ENCODE data around the gene WASF2.

Gene WASF2

DNA sequence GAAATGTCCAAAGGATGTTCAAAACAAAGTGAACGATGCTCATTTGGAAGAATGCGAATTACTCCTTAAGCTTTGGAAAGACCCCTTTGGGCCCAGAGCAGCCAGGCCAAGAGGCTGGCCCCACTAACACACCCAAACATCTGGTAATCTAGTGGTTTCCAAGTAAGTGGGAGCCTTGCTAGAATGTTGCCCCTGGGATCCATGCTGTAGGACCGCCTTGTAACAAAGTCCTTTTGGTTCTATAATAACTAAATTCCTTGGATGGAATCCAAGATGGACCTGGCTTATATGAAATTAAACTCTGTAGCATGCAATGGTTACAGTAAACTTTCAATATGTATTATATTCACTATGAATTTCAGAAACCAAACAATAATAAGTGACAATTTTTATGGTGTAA lies 72.3 kb downstream of the WASF2 start:
- no peak overlapping the region for H3K9ac ChIP-seq (ENCODE audit: low read length)
- TF ChIP-seq EZH2phosphoT487 (conservative IDR thresholded peaks at IDR 0.05; ENCODE audit: low read length): no peak
- TF ChIP-seq, protein P1, sequence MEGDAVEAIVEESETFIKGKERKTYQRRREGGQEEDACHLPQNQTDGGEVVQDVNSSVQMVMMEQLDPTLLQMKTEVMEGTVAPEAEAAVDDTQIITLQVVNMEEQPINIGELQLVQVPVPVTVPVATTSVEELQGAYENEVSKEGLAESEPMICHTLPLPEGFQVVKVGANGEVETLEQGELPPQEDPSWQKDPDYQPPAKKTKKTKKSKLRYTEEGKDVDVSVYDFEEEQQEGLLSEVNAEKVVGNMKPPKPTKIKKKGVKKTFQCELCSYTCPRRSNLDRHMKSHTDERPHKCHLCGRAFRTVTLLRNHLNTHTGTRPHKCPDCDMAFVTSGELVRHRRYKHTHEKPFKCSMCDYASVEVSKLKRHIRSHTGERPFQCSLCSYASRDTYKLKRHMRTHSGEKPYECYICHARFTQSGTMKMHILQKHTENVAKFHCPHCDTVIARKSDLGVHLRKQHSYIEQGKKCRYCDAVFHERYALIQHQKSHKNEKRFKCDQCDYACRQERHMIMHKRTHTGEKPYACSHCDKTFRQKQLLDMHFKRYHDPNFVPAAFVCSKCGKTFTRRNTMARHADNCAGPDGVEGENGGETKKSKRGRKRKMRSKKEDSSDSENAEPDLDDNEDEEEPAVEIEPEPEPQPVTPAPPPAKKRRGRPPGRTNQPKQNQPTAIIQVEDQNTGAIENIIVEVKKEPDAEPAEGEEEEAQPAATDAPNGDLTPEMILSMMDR (IDR thresholded peaks at IDR 0.05; ENCODE audit: insufficient read depth, low read length, poor library complexity, severe bottlenecking): no peak
- no peaks in the 10 kb centered on the region for H3K9me2 ChIP-seq (replicated peaks; ENCODE audit: insufficient read depth, low read length)
- peak overlapping the region; percentile 46 for H3K27ac ChIP-seq (ENCODE audit: low read depth, low read length)
- peaks cover 23% of the 10 kb centered on the region; the same call in 1 of the 2 replicates for H3K36me3 ChIP-seq (ENCODE audit: low read length)
- no peak overlapping the region for H3K4me3 ChIP-seq (ENCODE audit: insufficient read depth, low read length, poor library complexity, severe bottlenecking)
- no peaks in the 10 kb centered on the region for H3F3A ChIP-seq (ENCODE audit: insufficient read depth)
- H3K79me2 ChIP-seq (ENCODE audit: insufficient read depth, low read length): peaks cover 8% of the 10 kb centered on the region; the same call in 1 of the 2 replicates
- H3K27me3 ChIP-seq (ENCODE audit: low read length): no peaks in the 10 kb centered on the region
- H3K9me3 ChIP-seq (ENCODE audit: insufficient read depth, low read length): no peaks in the 10 kb centered on the region
- no peak overlapping the region for H2AFZ ChIP-seq (ENCODE audit: low read depth, low read length, severe bottlenecking)
- H4K20me1 ChIP-seq (ENCODE audit: low read depth, low read length): no peaks in the 10 kb centered on the region
- H3K4me2 ChIP-seq (ENCODE audit: low read depth, low read length, poor library complexity, severe bottlenecking): no peak overlapping the region

DNA sequence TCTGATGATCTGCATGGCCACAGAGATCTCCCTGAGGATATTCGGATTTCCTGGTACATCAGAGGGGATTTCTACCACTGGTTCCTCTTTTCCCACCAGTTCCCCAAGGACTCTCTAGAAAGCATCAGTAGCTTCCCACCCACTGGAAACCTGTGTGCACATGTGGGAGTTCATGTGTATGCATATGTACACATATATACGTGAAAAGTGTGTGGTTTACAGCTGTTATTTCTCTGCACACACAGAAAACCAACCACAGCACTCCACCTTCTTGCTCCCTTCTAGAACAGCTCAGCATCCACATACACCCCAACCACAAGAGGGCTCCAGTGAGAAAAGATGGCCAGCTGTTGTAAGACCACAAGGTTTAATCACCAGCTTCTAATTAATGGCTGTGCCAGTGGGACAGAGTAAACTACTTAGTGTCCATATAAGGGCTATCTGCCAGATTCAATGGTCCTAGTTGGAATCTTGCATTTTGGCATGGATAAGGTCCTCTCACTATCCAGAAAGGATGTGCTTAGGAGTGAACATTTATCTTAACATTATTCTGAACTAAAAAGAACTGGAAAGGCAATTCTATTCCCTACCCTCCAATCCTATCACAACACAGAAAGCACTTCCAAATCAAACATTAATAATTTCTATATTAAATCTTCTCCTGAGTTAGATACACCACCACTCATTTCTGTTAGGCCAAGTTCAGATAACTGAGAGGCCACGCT lies 73.4 kb downstream of the WASF2 start:
- TF ChIP-seq, protein P1 (IDR thresholded peaks at IDR 0.05; ENCODE audit: insufficient read depth, low read length, poor library complexity, severe bottlenecking): peak; percentile 76
- no peak for TF ChIP-seq EZH2phosphoT487 (conservative IDR thresholded peaks at IDR 0.05; ENCODE audit: low read length)
- no peak overlapping the region for H3K4me2 ChIP-seq (ENCODE audit: low read depth, low read length, poor library complexity, severe bottlenecking)
- no peaks in the 10 kb centered on the region for H4K20me1 ChIP-seq (ENCODE audit: low read depth, low read length)

DNA sequence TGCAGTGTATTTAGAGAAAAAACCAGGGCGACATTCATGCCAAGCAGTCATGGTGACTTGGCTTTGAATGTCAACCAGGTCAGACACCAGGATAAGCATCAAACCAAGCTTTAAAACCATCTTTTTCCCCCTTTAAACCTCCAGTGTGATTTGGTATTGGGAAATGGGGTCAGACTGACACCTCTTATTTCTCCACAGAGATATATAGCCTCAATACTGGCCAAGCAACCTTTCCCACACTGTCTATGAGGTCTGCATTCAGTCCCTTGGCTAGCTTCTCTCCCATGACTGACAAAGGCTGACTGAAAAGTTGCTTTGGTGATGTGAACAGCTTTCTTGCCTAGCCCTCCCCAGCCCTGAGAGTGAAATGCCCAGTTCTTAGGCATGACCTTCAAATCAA lies 75.9 kb downstream of the WASF2 start:
- no peaks in the 10 kb centered on the region for H3K79me2 ChIP-seq (ENCODE audit: insufficient read depth, low read length)
- H3F3A ChIP-seq (ENCODE audit: insufficient read depth): no peaks in the 10 kb centered on the region
- H3K27ac ChIP-seq (ENCODE audit: low read depth, low read length): no peak overlapping the region
- TF ChIP-seq, protein P1 (IDR thresholded peaks at IDR 0.05; ENCODE audit: insufficient read depth, low read length, poor library complexity, severe bottlenecking): no peak
- TF ChIP-seq EZH2phosphoT487 (conservative IDR thresholded peaks at IDR 0.05; ENCODE audit: low read length): no peak
- H2AFZ ChIP-seq (ENCODE audit: low read depth, low read length, severe bottlenecking): no peak overlapping the region
- no peak overlapping the region for H3K4me3 ChIP-seq (ENCODE audit: insufficient read depth, low read length, poor library complexity, severe bottlenecking)
- H3K36me3 ChIP-seq (ENCODE audit: low read length): peaks cover 26% of the 10 kb centered on the region
- H3K9ac ChIP-seq (ENCODE audit: low read length): no peak overlapping the region
- no peak overlapping the region for H3K4me2 ChIP-seq (ENCODE audit: low read depth, low read length, poor library complexity, severe bottlenecking)
- H3K27me3 ChIP-seq (ENCODE audit: low read length): no peaks in the 10 kb centered on the region
- no peaks in the 10 kb centered on the region for H3K9me2 ChIP-seq (replicated peaks; ENCODE audit: insufficient read depth, low read length)
- no peaks in the 10 kb centered on the region for H4K20me1 ChIP-seq (ENCODE audit: low read depth, low read length)
- H3K9me3 ChIP-seq (ENCODE audit: insufficient read depth, low read length): no peaks in the 10 kb centered on the region

More for the DNA sequence above, 73.4 kb downstream of the WASF2 start:
- Histone ChIP-seq H3K36me3 (ENCODE audit: low read length) (peaks cover 26% of the 10 kb centered on the region), H3K27ac (ENCODE audit: low read depth, low read length) (no peak overlapping the region; the same call in 1 of the 2 replicates), H3F3A (ENCODE audit: insufficient read depth) (no peaks in the 10 kb centered on the region), H3K9ac (ENCODE audit: low read length) (no peak overlapping the region), H3K9me3 (ENCODE audit: insufficient read depth, low read length) (no peaks in the 10 kb centered on the region), H3K4me3 (ENCODE audit: insufficient read depth, low read length, poor library complexity, severe bottlenecking) (no peak overlapping the region), H3K79me2 (ENCODE audit: insufficient read depth, low read length) (0 out of 2 replicates have a peak, but pooled peaks cover 5% of the 10 kb centered on the region), H3K27me3 (ENCODE audit: low read length) (no peaks in the 10 kb centered on the region), H2AFZ (ENCODE audit: low read depth, low read length, severe bottlenecking) (no peak overlapping the region), H3K9me2 (replicated peaks; ENCODE audit: insufficient read depth, low read length) (no peaks in the 10 kb centered on the region)

All from SU-DHL-6 (cell line).